K562 (cell line): ENCODE data around the gene SHISA2. TPM values are rescaled to one million over a fixed set of nuclear protein-coding genes. Genes with fewer than 3 reads are reported as not detected.
"Not testable (repeated sequence)": the region's sequence is repeated elsewhere in the genome, so short reads cannot be mapped to it uniquely, and the experiment has no call there.

Source experiments
- ATAC-seq: fragments of 200-7000 bp; cut with Tn5 transposase; 3 replicates; pipeline ENCODE4 v1.9.1; 2020; ENCODE audit warnings: moderate library complexity
- BruUV-seq: library from RNA; stranded (reverse); fragments of 400-500 nt; replicated peaks from 2 replicates; lab custom pipeline; 2021; lab: Mats Ljungman, UMichigan
- CTCF ChIA-PET: fragments of 300-600 bp; formaldehyde crosslinking; extraction: SDS; loops from one replicate; lab custom pipeline; 2021; ENCODE audit warnings: low intra/inter-chr PET ratio; lab: Yijun Ruan, JAX
- POLR2A ChIA-PET: fragments of 300-600, 350-650 bp; sonication (Branson Sonifier 250); formaldehyde crosslinking; extraction: SDS; loops from one replicate; lab custom pipeline; 2021; ENCODE audit warnings: antibody characterized with exemption, inconsistent platforms; lab: Yijun Ruan, JAX
- DNase-seq, 4 experiments: peaks; one replicate each; pipeline versions ENCODE4 v3.0.0 to v3.0.0-alpha.2; 2011 to 2018; ENCODE audit warnings: low spot score in 3 of 4, mixed read lengths in 3 of 4; ENCODE audit errors: extremely low read depth in 1 of 4
- FAIRE-seq: peaks from 2 replicates; lab custom pipeline; 2011; peaks lifted over from hg19 to GRCh38; lab: Jason Lieb, UNC
- H2AFZ ChIP-seq: 2 replicates; pipeline ENCODE4 v1.6.0; 2011; ENCODE audit warnings: low read depth, low read length, control low read depth, inconsistent platforms
- H3K27ac ChIP-seq: fragments of 200-600 bp; 3 replicates; pipeline ENCODE4 v1.8.0; 2011; ENCODE audit warnings: low read depth, mild to moderate bottlenecking, control low read depth, inconsistent platforms, low read length, moderate library complexity, mixed read lengths; ENCODE audit errors: extremely low read depth
- H3K27me3 ChIP-seq, 2 experiments: fragments of 300-600 bp in 1 of 2; 2 replicates in 1 of 2; 3 replicates in 1 of 2; pipeline versions ENCODE4 v1.6.0 to v1.8.0; 2011; ENCODE audit warnings: inconsistent platforms in 2 of 2, low read length in 2 of 2, mild to moderate bottlenecking in 1 of 2, mixed read lengths in 1 of 2, moderate library complexity in 1 of 2; ENCODE audit not compliant: control insufficient read depth in 2 of 2, insufficient read depth in 2 of 2
- H3K36me3 ChIP-seq: fragments of 300-600 bp; 3 replicates; pipeline ENCODE4 v1.8.0; 2011; ENCODE audit warnings: mild to moderate bottlenecking, low read length, inconsistent platforms; ENCODE audit not compliant: control insufficient read depth, insufficient read depth
- H3K4me1 ChIP-seq, 2 experiments: fragments of 200-600 bp in 1 of 2; replicated peaks in 1 of 2; 2 replicates in 1 of 2; 3 replicates in 1 of 2; pipeline versions ENCODE4 v1.5.1 to v1.8.0; 2011; ENCODE audit warnings: inconsistent platforms in 2 of 2, low read length in 2 of 2, mild to moderate bottlenecking in 1 of 2, mixed read lengths in 1 of 2, moderate library complexity in 1 of 2; ENCODE audit not compliant: control insufficient read depth in 2 of 2, insufficient read depth in 2 of 2
- H3K4me2 ChIP-seq: 2 replicates; pipeline ENCODE4 v1.6.1; 2011; ENCODE audit warnings: low read length, control low read depth, inconsistent platforms, mixed read lengths; ENCODE audit not compliant: insufficient read depth
- H3K4me3 ChIP-seq: fragments of 200-600 bp; sonication (generic), shearing (Covaris generic); 2 replicates; pipeline ENCODE4 v1.5.1; 2016; ENCODE audit warnings: control low read depth, inconsistent platforms
- H3K79me2 ChIP-seq: fragments of 200-600 bp; 3 replicates; pipeline ENCODE4 v1.8.0; 2011; ENCODE audit warnings: low read length, inconsistent platforms; ENCODE audit not compliant: control insufficient read depth, insufficient read depth
- H3K9ac ChIP-seq, 2 experiments: 2 replicates each; pipeline versions ENCODE4 v1.6.0 to v1.6.1; 2011; ENCODE audit warnings: low read depth in 2 of 2, low read length in 2 of 2, control low read depth in 1 of 2, inconsistent platforms in 1 of 2, mild to moderate bottlenecking in 1 of 2, mixed read lengths in 1 of 2; ENCODE audit not compliant: insufficient read depth in 1 of 2
- H3K9me1 ChIP-seq: one replicate; pipeline ENCODE4 v1.6.0; 2011; ENCODE audit warnings: inconsistent platforms, mild to moderate bottlenecking, low read length, moderate library complexity; ENCODE audit not compliant: control insufficient read depth, insufficient read depth
- H3K9me3 ChIP-seq: replicated peaks from 2 replicates; pipeline ENCODE4 v1.5.1; 2011; ENCODE audit warnings: low read depth, low read length, inconsistent platforms; ENCODE audit not compliant: control insufficient read depth, insufficient read depth
- H4K20me1 ChIP-seq: replicated peaks from 2 replicates; pipeline ENCODE4 v1.6.1; 2011; ENCODE audit warnings: low read length, inconsistent platforms, mixed read lengths; ENCODE audit not compliant: control insufficient read depth, insufficient read depth
- ARID1B ChIP-seq: fragments of 450-650 bp; IDR thresholded peaks from 2 replicates; pipeline ENCODE4 v1.6.1; 2016; ENCODE audit warnings: antibody characterized with exemption, mild to moderate bottlenecking, inconsistent platforms
- CBFA2T3 ChIP-seq: fragments of 450-650 bp; IDR thresholded peaks from 2 replicates; pipeline ENCODE4 v1.6.1; 2017
- MEIS2 ChIP-seq: fragments of 450-650 bp; IDR thresholded peaks from 2 replicates; pipeline ENCODE4 v1.6.1; 2014; ENCODE audit warnings: mild to moderate bottlenecking; ENCODE audit not compliant: partially characterized antibody
- NFE2 ChIP-seq: IDR thresholded peaks from 2 replicates; pipeline ENCODE4 v1.6.1; 2014; ENCODE audit warnings: antibody characterized with exemption, low read depth
- RBM15 ChIP-seq: fragments of 200-400 bp; formaldehyde crosslinking; IDR thresholded peaks from 2 replicates; pipeline ENCODE4 v1.6.1; 2018; ENCODE audit warnings: mild to moderate bottlenecking, low read length, moderate library complexity; ENCODE audit not compliant: insufficient read depth
- TAL1 ChIP-seq: fragments of 450-650 bp; IDR thresholded peaks from 2 replicates; pipeline ENCODE4 v1.6.1; 2016; ENCODE audit warnings: mild to moderate bottlenecking
- ZNF583 ChIP-seq: fragments of 250-450 bp; sonication (Bioruptor Pico); IDR thresholded peaks from 2 replicates; pipeline ENCODE4 v1.4.0; 2020
- WGBS: fragments of 100-300 bp; shearing (Covaris generic); methylation state at CpG from one replicate; pipeline ENCODE4 v1.1.6; 2016; ENCODE audit warnings: low coverage, mixed read lengths; ENCODE audit not compliant: insufficient coverage; ENCODE audit errors: missing lambda C conversion rate; 5-methylcytosine and 5-hydroxymethylcytosine counted together
- in situ Hi-C: fragments of 300-500 bp; cut with MboI; formaldehyde crosslinking; loops from 4 replicates; pipeline ENCODE4 v1.15.0; 2018; ENCODE audit warnings: inconsistent platforms, mixed read lengths
- intact Hi-C: fragments of 100-400 bp; cut with micrococcal nuclease; formaldehyde crosslinking; loops from 2 replicates; pipeline ENCODE4 v1.14.2; 2022
- polyA plus RNA-seq, 8 experiments: library from polyadenylated mRNA; depleted of rRNA in 4 of 8; stranded (reverse) in 5 of 8; unstranded in 3 of 8; fragments of >200 nt; fragmentation: Nextera tagmentation in 2 of 8; fragmentation: Illumina TruSeq in 1 of 8; extraction: Ambion mirVana in 2 of 8; extraction: Trizol in 1 of 8; gene quantifications; 2 replicates each; pipeline versions ENCODE4 v1.2.1 to v1.2.3, GENCODE V29; 2011 to 2014; ENCODE audit warnings: inconsistent platforms in 1 of 8, missing spikeins in 1 of 8
- total RNA-seq, 7 experiments: library from RNA; depleted of rRNA in 6 of 7; stranded (reverse); fragments of >200 nt in 6 of 7; fragmentation: Illumina TruSeq in 2 of 7; extraction: Trizol in 2 of 7; gene quantifications; 2 replicates each; pipeline versions ENCODE4 v1.2.1 to v1.2.3, GENCODE V29; 2011 to 2021; ENCODE audit warnings: low replicate concordance in 1 of 7

SHISA2 gene
- total and polyA plus RNA-seq, 9 of the 15 experiments (the other 6 are each of a cell fraction or from before 2014, with no cell fraction given), result not detected

DNA sequence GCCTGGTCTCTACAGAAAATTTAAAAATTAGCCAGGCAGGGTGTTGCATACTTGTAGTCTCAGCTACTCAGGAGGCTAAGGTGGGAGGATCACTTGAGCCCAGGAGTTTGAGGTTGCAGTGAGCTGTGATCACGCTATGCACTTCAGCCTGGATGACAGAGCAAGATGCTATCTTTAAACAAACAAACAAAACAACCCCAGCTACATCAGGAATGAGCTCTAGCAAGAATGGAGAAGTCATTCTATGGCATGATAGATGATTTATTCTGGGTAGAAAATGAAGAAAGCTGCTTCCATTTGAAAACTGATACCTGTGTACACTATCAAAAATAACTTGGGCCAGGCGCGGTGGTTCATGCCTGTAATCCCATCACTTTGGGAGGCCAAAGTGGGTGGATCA is 15.8 kb upstream of the SHISA2 start:
- no peak for ATAC-seq
- Histone ChIP-seq H3K9me3 (no peaks in the 10 kb centered on the region), H3K4me2 (no peak overlapping the region), H3K9ac (no peak overlapping the region), H4K20me1 (no peaks in the 10 kb centered on the region), H3K36me3 (no peaks in the 10 kb centered on the region), H3K9me1 (no peaks in the 10 kb centered on the region), H3K4me3 (no peak overlapping the region), H3K4me1 (no peaks in the 10 kb centered on the region), H3K27me3 (no peaks in the 10 kb centered on the region), H3K79me2 (no peaks in the 10 kb centered on the region), H2AFZ (no peak overlapping the region), H3K27ac (no peak overlapping the region)
- no peak for FAIRE-seq
- ChIA-PET POLR2A (interaction anchor here (1.6 kb wide), 1 partner anchor 30 kb away, joined by 3 read pairs; no protein-coding TSS in a partner anchor), CTCF (no interaction called here)
- in situ Hi-C loops (loop anchor here (10.0 kb wide), 1 partner anchor 493 kb away; no protein-coding TSS in a partner anchor), intact Hi-C loops (no loop called here)
- DNase-seq, result no peak
- TF ChIP-seq ZNF583 (CRISPR knock-in tag), result no peak
- peak; percentile 26; the same call in 1 of the 2 replicates for TF ChIP-seq NFE2
- peak; percentile 41 for TF ChIP-seq MEIS2
- no peak for TF ChIP-seq RBM15
- no TSS peak for BruUV-seq
- 3% methylated on average over 3 of the region's 3 CpGs for WGBS

DNA sequence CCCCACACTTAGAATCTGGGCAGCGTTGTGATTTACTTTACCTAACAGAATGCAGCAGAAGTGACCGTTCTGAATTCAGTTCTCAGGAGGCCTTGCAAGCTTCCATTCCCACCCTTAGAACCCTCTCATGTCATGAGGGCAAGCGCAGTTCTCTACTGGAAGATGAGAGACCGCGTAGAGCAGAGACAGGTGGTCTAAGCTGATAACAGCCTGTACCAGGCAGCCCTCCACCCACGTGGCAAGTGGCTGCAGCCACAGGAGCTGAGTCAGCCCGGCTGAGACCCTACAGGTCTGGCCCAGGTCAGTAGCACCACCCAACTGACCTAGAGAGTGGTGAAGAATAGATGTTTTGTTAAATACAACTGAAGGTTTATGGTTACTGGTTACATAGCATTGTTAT is 14.7 kb upstream of the SHISA2 start:
- in situ Hi-C loops, result loop anchor here (10.0 kb wide), 1 partner anchor 492 kb away; no protein-coding TSS in a partner anchor
- CTCF ChIA-PET, result not testable (repeated sequence)

More for the DNA sequence above, 14.7 kb upstream of the SHISA2 start:
- BruUV-seq, H2AFZ ChIP-seq, POLR2A ChIA-PET, H3K9ac ChIP-seq, H3K4me1 ChIP-seq, H3K79me2 ChIP-seq, H3K9me1 ChIP-seq: not testable (repeated sequence)
- peak; percentile 52 for FAIRE-seq
- peak in 2 of 4 experiments; percentile 20 to 51 for DNase-seq
- TF ChIP-seq CBFA2T3 (0 out of 2 replicates have a peak, but pooled peaks have one; percentile 3), ARID1B (0 out of 2 replicates have a peak, but pooled peaks have one; percentile 32), TAL1 (0 out of 2 replicates have a peak, but pooled peaks have one; percentile 13)
- TF ChIP-seq, all 486 proteins: peak for 3; not testable (repeated sequence) for 483
- intact Hi-C loops, H3K9me3 ChIP-seq, H3K27ac ChIP-seq, H4K20me1 ChIP-seq, H3K36me3 ChIP-seq, H3K4me3 ChIP-seq, H3K4me2 ChIP-seq, H3K27me3 ChIP-seq: not testable (repeated sequence)
- ATAC-seq, result peak; percentile 67
- 0% methylated on average over 6 of the region's 7 CpGs for WGBS
